DOHH2 (cell line): ENCODE data around the gene EIF4ENIF1.

ENCODE experiments used
- EZH2phosphoT487 ChIP-seq: fragments of 200-600 bp; sonication (generic); IDR thresholded peaks from 2 replicates; pipeline ENCODE4 v1.6.1; 2017; ENCODE audit warnings: borderline replicate concordance, mild to moderate bottlenecking, antibody characterized with exemption, low read length, moderate library complexity, mixed read lengths
- TF ChIP-seq, protein P1 (sequence below): fragments of 200-600 bp; sonication (generic); IDR thresholded peaks from one replicate; pipeline ENCODE4 v1.5.1; 2014; ENCODE audit warnings: antibody characterized with exemption, mild to moderate bottlenecking, low read depth, low read length; ENCODE audit not compliant: poor library complexity, severe bottlenecking

GRCh38 chr22:31504282-31504681, 14.6 kb upstream of the EIF4ENIF1 start:
- TF ChIP-seq, protein P1, sequence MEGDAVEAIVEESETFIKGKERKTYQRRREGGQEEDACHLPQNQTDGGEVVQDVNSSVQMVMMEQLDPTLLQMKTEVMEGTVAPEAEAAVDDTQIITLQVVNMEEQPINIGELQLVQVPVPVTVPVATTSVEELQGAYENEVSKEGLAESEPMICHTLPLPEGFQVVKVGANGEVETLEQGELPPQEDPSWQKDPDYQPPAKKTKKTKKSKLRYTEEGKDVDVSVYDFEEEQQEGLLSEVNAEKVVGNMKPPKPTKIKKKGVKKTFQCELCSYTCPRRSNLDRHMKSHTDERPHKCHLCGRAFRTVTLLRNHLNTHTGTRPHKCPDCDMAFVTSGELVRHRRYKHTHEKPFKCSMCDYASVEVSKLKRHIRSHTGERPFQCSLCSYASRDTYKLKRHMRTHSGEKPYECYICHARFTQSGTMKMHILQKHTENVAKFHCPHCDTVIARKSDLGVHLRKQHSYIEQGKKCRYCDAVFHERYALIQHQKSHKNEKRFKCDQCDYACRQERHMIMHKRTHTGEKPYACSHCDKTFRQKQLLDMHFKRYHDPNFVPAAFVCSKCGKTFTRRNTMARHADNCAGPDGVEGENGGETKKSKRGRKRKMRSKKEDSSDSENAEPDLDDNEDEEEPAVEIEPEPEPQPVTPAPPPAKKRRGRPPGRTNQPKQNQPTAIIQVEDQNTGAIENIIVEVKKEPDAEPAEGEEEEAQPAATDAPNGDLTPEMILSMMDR, result no peak
- TF ChIP-seq EZH2phosphoT487, result no peak
